CD4-positive, alpha-beta T cell treated with Interleukin-6 for 4 hours (primary cell): Measurements from ENCODE around the gene KLHL3.

Experiments
- DNase-seq: peaks from one replicate; pipeline ENCODE4 v3.0.0-alpha.2; 2020; ENCODE audit warnings: mixed read lengths

The KLHL3 gene

DNA sequence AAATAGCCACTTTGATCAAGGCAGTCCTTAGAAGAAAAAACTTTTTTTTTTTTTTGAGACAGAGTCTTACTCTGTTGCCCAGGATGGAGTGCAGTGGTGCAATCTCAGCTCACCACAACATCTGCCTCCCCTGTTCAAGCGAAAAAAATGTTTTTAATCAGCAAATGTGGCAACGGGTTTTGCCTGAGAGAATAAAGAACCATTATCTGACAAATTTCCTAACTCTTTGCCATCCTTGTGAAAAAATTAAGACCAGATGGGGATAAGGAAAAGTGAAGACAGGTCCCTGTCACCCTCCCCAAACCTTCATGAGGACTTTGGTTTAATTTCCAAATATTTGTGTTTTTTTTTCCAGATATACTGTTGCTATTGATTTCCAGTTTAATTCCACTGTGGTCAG, 129.5 kb downstream of the KLHL3 start:
- DNase-seq: no peak

DNA sequence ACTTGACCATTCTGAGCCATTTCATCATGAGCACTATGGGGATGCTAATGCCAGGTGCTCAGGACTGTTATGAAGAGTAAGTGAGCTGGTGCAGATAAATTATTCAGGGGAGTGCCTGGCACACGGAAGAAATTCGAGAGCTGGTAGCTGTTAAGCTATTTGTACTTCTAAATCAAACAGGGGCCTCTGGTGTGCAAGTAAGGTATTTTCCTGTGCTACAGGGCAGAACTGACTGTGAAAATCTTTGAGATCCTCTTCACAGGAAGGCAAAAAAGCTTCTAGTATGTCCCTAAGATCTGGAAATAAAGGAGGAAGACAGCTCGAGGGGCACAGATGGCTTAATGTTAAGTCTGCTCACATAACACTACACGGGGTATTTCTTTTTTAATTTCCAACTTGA, 130.5 kb downstream of the KLHL3 start:
- no peak for DNase-seq

DNA sequence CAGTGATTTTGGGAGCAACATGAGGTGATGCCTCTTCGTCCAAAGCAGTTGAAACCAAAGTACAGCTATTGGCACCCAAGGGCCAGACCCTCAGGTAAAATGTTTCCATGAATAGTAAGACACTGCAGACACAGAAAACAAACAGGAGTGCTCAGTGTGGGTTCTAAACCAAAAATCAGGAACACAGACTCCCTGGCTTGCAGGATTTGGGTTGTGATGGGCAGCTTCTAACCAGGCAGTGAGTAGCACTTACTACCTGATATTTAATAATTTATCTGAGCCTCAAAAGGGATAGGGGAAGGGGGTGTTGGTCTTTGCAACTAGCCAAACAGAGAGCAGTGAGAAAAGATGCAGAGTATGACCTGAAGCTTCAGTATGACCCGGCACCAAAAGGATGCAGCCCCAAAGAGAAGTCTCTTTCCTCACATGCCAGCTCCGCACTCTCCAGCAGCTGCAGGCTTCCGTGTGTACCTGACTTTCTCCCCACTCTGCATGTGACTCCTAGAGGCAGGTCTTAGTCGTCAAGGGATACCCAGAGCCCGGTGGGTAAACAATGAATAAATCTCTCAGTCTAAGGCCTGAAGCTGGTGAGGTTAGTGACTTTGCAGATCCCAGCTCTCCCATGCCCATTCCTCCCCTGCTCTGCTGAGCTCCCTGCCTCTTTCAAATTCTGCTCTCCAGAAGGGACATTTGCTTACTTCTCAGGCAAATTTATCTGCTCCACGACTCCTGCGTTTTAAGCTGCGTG, 131.4 kb downstream of the KLHL3 start:
- DNase-seq: no peak

DNA sequence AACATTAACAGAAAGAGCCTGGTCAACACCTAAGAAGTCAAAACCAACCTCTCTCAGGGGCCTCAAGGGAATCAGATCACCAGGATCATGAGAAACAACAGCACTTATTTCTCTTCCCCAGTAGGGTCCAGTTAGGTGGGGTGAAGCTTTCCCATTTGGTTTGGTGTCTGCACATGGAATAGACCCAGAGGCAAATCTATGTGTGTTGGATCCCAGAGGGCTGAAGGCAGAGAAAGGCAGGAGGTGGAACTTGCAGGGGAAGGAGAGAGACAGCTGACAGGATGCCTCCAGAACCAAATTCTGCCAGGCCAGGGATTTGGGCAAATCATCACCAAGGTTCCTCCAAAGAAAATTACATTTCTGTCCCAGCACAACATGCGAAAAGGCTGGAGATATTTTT, 132.0 kb downstream of the KLHL3 start:
- DNase-seq: no peak

DNA sequence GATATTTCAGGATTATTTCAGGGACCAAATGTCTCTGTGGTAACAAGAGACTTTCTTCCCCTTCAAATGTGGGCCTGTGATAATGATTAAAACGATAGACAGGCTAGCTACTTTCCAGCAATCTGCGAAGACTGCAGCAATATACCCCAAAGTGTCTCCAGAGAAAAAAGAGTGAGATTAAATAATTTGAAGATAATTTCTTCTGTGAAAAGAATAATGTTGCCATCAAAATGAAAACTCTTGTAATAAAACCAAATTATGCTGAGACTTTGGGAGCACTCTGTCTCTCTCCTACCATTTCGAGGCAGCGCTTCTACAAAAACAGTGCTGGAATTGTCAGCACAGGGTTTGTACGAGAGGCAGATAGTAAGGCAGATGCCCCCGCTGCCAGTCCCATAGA, 132.5 kb downstream of the KLHL3 start:
- no peak for DNase-seq

DNA sequence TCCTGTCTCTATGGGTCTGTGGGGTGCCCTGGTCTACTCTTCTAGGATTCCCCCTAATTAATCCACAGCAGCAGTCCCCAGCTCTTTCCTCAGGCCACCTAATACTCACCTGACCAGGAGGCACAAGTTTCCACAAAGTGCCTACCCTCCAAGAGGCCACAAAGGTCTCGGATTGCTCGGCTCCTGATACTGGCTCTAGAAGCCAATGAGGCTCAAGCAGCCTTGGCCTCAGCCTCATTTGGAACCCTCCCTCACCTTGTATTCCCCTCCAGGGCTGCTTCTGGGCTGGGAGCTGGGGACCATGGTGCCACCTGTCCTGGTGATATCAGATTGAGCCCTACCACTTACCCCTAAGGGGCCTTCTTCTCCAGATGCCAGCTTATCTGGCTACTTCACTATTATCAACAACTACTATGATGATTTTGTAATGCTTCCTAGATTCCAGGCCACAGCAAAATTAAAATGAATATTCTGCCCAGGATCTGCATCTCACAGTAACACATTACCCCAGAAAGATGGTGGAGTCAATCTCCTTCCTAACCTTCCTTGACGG, 133.1 kb downstream of the KLHL3 start:
- no peak for DNase-seq

DNA sequence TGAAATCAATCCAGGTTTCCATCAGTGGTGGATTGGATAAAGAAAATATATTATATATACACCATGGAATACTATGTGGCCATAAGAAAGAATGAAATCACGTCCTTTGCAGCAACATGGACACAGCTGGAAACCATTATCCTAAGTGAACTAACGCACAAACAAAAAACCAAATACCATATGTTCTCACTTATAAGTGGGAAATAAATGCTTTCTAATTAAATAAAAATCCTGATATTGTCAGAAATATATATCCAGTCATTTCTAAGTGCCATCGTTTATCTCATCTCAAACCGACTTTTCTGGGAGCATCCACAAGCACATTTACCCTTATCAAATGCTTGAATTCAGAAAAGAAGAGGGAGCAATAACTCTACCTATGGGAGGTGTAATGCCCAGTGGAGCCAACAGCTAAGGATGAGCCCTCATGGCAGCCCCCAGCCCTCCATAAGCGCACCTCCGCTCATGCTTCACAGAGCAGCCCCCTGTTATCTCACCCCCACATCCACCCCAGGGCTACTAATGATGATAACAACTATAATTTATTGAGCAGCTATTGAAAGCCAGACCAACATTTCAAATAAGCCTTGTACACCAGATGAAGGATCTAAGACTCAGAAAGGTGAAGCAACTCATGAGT, 135.0 kb downstream of the KLHL3 start:
- DNase-seq: no peak

DNA sequence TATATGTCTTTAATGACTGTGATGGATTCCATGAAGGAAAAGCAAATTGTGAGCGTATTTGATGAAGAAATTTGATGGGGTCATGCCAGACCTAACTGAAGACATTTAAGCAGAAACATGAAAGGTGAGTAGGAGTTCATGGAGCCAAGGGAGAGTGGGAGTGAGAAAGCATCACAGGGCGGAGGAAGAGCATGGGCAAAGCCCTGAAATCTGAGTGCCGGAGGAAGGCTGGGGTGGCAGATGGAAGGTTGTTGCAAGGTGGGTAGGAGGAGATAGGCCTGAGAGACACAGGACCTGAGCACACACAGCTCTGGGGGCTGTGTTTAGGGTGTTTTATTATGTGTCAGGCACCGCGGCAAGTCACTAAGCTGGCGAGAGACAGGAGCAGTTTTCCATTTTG, 136.4 kb downstream of the KLHL3 start:
- no peak for DNase-seq

DNA sequence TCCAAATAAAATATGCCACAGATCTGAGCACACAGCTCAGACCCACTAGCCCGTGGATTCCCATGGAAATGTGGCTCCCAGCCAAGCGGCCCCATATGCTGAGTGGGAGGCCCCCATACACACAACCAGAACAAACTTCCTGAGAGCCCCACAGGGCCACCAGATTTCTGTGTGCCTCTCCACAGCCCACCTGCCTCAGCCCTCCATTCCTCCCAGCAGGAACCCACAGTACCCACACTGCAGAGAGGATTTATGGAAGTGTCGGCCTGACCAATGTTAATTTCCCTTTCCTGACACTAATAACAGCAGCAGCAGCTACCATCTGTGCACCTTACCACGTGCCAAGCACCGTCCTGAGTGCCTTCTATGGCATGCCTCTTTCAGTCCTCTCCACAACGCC, 137.5 kb downstream of the KLHL3 start:
- DNase-seq: no peak

DNA sequence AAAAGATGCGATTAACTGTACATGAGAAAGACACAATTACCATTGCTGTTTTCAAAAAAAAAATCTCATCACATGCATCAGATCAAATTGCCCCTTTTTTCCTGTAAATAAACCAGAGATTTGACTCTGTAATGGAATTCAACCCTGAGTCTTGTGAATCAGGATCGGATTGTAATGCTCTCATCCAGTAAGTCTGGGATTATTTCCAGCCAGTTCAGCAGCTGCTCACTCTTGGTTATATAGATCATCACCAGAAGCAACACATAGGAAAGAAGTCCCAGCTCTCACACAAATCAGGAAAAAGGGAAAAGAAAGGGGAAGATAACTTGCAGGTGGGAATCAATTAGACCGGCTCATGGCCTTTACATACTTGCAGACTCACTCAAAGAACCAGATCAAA, 138.9 kb downstream of the KLHL3 start:
- DNase-seq: no peak

DNA sequence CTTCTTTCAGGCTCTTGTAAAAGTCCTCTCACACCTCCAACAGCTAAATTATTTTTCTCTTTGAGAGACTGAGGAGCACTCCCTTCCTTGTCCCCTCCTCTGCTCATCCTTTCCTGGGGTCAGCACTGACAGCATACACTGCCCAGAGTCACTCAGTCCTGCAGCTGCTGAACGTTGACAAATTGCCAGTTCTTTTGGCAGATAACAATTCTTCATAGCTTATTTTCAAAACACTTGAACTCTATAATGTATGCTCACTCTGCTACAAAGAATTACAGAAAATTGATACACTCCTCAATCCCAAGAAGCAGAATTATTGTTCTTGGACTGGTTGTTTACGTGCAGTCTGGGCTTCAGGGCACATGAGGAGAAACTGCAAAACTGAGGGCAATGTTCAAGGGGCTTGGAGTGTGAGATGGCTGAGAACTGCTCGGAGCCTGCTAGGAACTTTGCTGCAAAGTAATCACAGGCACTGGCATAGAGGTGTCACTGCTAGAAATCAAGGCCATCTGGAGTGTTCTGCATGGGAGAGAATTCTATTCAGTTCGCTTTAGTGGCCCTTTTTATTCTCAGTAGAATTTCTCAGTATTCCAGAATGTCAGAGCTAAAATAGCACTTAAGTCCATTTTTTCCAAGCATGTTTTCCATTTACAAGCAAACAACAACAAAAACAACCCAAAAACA, 140.4 kb downstream of the KLHL3 start:
- no peak for DNase-seq

DNA sequence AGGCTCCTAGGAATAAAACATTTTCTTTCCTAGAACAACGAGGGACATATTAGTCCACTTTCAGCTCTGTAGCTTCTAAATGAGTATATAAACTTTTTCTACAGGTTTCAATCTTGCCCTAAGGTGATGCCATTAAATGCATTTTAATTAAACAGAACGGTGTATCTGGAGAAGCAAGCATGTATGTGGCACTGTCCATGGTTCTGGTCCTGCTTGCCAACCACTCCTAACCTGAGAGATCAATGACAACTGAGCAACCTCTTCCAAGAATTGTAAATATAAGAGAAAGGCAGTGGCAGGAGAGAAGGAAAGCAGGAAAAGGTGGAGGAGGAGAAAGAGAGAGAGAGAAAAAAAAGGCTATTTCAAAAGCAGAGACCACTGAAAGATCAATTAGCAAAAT, 141.2 kb downstream of the KLHL3 start:
- no peak for DNase-seq

DNA sequence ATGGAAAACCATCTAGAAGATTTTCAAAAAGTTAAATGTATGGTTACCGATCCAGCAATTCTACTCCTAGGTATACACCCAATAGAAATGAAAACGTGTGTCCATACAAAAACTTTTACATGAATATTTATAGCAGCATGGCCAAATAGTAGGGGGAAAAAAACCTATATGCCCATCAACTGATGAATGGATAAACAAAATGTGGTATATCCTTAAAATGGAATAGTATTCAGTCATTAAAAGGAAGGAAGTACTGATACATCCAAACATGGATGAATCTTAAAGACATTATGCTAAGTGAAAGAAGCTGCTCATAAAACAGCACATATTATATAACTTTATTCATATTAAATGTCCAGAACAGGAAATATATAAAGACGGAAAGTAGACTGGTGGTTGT, 143.6 kb downstream of the KLHL3 start:
- DNase-seq: no peak

DNA sequence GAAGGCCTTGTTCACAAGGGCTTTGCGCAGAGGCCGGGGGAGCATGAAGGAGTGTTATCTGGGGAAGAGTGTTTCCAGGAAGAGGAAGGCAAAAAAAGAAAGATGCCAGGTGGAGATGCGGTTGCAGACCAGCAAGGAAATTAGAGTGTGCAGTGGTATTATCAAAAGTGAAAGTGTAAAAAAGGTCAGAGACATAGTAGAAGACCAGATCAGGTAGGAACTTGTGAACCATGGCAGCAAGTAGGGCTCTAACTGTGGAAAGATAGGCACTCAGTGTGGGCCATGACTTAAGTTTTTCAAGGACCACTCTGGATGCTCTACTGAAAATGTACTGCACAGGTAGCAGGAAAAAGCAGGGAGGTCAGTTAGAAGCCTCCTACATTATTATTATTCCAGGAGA, 146.7 kb downstream of the KLHL3 start:
- no peak for DNase-seq

DNA sequence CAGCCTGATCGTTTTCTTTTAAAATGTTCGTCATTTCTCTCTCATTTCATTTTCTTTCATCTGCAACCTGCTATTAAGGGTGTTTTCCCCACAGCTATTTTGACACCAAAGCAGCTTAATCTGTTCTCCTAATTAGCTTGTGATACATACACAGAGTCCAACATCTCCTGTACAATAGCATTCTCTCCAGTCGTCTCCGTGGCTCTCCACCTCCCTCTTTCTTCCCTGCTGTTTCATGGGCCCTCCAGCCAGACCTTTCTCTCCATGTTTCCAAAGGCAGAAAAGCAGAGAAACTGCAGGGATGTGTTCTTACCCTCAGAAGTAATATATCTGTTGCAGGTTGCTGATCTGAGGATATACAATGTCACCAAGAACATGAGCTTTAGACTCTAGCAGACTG, 148.0 kb downstream of the KLHL3 start:
- no peak for DNase-seq

DNA sequence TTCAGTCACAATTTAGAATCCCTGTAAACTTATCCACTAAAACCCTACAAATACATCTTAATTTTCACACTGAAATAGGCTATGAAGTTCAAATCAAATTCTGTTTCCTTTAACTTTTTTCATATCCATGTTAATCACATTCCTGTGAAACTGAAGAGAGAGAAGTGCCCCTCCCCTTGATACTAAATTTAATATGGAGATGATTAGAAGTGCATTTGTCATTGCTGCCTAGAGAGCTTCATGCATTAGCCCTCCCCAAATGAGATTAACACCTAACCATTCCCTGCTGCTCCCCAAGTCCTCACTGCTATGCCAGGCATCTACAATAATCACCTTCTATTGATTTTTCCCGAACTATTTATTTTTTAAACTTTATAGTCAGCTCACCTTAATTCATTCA, 151.6 kb downstream of the KLHL3 start:
- DNase-seq: no peak

DNA sequence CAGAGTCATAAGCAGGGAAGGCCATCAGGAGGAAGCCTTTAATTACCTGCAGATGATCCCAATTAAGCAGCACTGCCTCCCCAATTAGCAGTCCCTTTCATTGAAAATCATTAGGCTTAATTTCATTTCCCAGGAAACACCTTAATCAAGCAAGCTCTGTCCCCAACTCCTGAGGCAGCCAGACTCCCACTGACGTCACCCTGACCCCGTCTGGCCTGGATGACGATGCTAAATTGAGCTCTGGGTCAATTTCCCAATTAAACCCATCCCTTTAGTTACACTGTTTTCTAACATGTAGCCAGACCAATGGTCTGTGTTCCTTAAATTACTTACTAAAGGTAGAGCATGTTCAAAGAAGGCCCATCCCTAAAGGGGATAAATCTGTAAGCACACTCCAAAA, 152.8 kb downstream of the KLHL3 start:
- DNase-seq: no peak

DNA sequence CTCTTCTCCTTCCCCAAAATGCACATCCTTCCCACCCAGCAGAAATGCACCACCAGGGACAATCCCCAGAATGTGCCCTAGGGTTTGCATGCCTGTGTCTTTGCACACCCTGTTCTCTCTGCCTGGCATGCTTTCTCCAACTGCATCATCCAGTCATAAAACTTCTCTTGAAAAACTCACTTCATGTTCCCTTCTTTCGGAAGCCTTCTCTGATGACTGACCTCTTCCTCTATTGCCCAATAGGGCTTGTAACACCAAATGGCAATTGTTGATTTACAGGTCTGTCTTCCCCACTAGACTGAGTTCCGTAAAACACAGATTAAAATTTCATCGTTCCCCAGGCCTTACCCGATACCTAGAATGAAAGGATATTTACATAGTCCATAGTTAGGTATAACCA, 153.7 kb downstream of the KLHL3 start:
- DNase-seq: no peak

DNA sequence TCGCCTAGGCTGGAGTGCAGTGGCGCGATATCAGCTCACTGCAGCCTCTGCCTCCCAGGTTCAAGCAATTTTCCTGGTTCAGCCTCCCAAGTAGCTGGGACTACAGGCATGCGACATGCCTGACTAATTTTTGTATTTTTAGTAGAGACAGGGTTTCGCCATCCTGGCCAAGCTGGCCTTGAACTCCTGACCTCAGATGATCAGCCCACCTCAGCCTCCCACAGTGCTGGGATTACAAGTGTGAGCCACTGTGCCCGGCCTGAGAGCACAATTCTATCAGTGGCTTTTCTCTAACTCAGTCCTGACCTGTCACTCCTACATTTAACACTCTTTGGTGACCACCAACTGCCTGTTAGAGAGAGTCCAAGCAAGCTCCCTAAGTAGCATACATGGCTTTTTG, 154.1 kb downstream of the KLHL3 start:
- DNase-seq: no peak

DNA sequence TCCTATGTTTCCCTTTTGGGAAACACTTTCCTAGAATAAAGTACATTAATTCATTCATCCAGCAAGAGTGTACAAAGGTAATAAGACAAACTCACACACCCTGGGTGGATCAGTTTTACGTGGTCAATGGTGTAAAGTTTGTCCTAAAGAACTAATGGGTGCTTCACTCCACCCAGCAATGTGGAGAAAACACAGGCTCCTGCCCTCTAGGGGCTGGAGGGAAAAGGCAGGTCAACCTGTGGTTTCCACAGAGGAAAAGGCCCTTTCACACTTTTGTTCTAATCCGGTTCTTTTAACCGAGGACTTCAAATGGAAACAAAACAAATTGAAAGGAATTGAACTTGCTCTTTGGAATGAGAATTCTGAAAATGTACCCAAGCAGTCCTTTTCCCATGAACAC, 155.9 kb downstream of the KLHL3 start:
- no peak for DNase-seq

DNA sequence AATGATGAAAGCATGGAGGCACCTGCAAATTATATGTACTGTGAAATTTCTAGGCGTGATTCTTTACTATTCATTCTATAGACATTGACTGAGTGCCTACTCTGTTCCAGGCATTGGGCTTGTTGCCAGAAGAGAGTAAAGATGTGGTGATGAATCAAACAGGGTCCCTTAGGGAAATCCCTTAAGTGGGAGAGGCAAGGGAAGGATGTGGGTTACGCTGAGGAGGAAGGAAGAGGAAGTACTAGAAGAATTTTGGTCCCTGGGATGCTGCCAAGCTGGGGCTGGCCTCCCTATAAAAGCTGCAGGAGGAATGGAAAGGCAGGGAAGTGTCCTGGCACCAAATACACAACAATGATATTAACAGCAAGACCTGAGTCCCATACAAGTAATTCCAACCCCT, 160.0 kb downstream of the KLHL3 start:
- no peak for DNase-seq

DNA sequence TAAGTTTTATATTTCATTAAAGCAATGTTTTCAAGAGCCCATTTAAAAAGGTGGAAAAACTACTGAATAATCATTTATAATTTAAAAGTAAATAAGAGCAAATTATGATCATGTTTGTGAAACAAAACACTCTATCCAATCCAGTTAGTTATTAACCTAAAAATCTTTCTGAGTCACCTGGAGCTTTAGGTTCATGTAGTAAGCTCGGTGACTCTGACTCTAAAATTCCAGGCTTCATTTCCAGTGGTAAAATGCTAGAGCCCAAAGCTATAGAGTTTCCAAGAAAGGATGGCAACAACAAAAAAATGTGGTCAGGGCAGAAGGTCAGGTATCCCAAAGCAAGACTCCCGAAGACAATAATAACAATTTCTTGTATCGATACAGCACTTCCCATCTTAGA, 160.7 kb downstream of the KLHL3 start:
- no peak for DNase-seq

DNA sequence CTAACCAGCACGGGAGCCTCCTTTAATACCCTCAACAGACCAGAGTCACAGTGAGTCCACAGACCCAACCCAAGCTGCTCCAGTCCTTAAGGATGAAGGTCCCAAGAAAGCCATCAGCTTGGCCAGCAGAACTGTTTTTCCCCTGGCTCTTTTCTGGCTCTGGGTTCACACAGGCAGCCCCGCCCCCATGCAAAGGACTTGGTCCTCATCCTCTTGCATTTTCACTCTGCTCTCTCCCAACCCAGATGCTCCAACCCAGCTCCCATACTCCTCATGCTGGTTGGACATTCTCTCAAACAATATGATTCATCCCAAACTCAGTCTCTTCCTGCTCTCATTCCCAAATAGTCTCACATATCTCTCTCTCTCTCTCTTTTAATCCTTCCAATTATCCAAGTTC, 162.5 kb downstream of the KLHL3 start:
- DNase-seq: no peak

DNA sequence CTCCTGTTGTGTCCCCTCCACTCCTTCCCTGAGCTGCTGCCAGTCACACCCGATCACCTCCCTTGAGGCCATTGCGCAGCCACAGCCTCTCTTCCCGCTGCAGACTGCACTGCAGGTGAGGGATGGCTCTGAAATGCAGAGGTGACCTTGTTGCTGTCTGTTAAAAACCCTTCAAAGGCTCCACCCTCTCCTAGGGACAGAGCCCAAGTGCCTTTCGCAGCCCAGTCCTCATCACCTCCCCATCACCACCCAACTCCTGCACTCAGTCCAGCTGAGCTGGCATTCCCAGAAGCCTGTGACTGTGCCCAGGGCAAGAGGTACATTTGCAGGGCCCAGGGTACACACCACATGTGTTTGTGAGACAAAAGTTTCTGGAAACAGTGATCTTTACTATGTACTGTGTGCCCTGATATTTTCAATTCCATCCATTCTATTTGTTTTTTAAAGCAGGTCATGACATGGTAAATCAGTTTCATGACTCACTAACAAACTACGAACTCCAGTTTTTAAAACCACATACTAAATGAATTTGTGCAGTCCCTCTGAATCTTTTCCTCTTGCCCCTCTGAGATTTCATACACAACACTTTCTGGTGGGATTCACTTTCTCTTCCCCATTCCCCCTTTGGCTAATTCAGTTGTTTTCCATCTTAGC, 163.7 kb downstream of the KLHL3 start:
- DNase-seq: no peak
